Thyroid gland (tissue), 4 donors: ENCODE results near the gene HS3ST2. TPM values are rescaled to one million over a fixed set of nuclear protein-coding genes. Genes with fewer than 3 reads are reported as not detected.

Experiments used
- DNase-seq, 2 donors: peaks; one replicate each; pipeline ENCODE4 v3.0.0-alpha.2; 2019
- H3K27ac ChIP-seq, 3 donors: fragments of 200-600 bp; sonication (generic); 1 replicate in 2 of 3; 2 replicates in 1 of 3; pipeline ENCODE4 v1.5.1; 2016 to 2019; ENCODE audit warnings: mild to moderate bottlenecking in 1 of 3, moderate library complexity in 1 of 3
- H3K27me3 ChIP-seq: fragments of 200-600 bp; sonication (generic); one replicate; pipeline ENCODE4 v1.5.1; 2019
- H3K36me3 ChIP-seq, 2 donors: fragments of 200-600 bp; sonication (generic); one replicate each; pipeline ENCODE4 v1.5.1; 2016 to 2019
- H3K4me1 ChIP-seq, 2 donors: fragments of 200-600 bp; sonication (generic); one replicate each; pipeline ENCODE4 v1.5.1; 2017 to 2019
- H3K4me3 ChIP-seq, 3 donors: fragments of 200-600 bp; sonication (generic); replicated peaks in 1 of 3; 1 replicate in 2 of 3; 2 replicates in 1 of 3; pipeline ENCODE4 v1.5.1; 2016; ENCODE audit warnings: mild to moderate bottlenecking in 1 of 3
- H3K9me3 ChIP-seq: fragments of 200-600 bp; sonication (generic); one replicate; pipeline ENCODE4 v1.5.1; 2017
- CTCF ChIP-seq, 6 experiments: fragments of 200-600 bp in 3 of 6; fragments of 450-650 bp in 3 of 6; sonication (generic) in 3 of 6; IDR thresholded peaks; one replicate each; pipeline ENCODE4 v1.5.1; 2016 to 2019; ENCODE audit warnings: antibody characterized with exemption in 6 of 6, mild to moderate bottlenecking in 2 of 6, inconsistent platforms in 1 of 6, moderate library complexity in 1 of 6
- POLR2A ChIP-seq, 2 donors: fragments of 450-650 bp; IDR thresholded peaks; one replicate each; pipeline ENCODE4 v1.6.1; 2017; ENCODE audit warnings: antibody characterized with exemption in 2 of 2, mild to moderate bottlenecking in 2 of 2, moderate library complexity in 1 of 2
- WGBS, 2 donors: methylation state at CpG; one replicate each; pipeline ENCODE4 v1.1.5; 2017; 5-methylcytosine and 5-hydroxymethylcytosine counted together
- intact Hi-C: fragments of 100-400 bp; cut with DNase I; formaldehyde crosslinking; loops from one replicate; pipeline ENCODE4 v1.15.1; 2023
- total RNA-seq, 4 donors: library from RNA; depleted of rRNA; stranded (reverse); fragments of >200 nt; gene quantifications; one replicate each; pipeline ENCODE4 v1.2.3, GENCODE V29; 2016

HS3ST2 gene
- total RNA-seq, 4 donors from 2014 or later: 0.88 to 7.0 (median 3.7) TPM

GRCh38 chr16:22786284-22786683, 27.7 kb upstream of the HS3ST2 start:
- DNase-seq: no peak
- H3K27me3 ChIP-seq: no peaks in the 10 kb centered on the region
- TF ChIP-seq CTCF (IDR thresholded peaks at IDR 0.05) (no peak), POLR2A (IDR thresholded peaks at IDR 0.05) (no peak)
- 89 to 95% methylated on average over 2 of the region's 2 CpGs for WGBS, 2 donors
- H3K4me1 ChIP-seq: no peaks in the 10 kb centered on the region
- no peak overlapping the region for H3K27ac ChIP-seq
- H3K9me3 ChIP-seq: no peaks in the 10 kb centered on the region
- H3K4me3 ChIP-seq: no peak overlapping the region
- H3K36me3 ChIP-seq: no peaks in the 10 kb centered on the region
- intact Hi-C loops: no loop called here

GRCh38 chr16:22786691-22787090, 27.3 kb upstream of the HS3ST2 start:
- H3K4me3 ChIP-seq: no peak overlapping the region

GRCh38 chr16:22787466-22788192, 26.3 kb upstream of the HS3ST2 start:
- H3K4me3 ChIP-seq: no peak overlapping the region
- WGBS, 2 donors: 61 to 65% methylated on average over 10 of the region's 10 CpGs
- no peak for DNase-seq
- TF ChIP-seq CTCF (IDR thresholded peaks at IDR 0.05) (no peak), POLR2A (IDR thresholded peaks at IDR 0.05) (no peak)
- H3K27me3 ChIP-seq: no peaks in the 10 kb centered on the region
- H3K36me3 ChIP-seq: no peaks in the 10 kb centered on the region
- intact Hi-C loops: no loop called here
- no peak overlapping the region for H3K27ac ChIP-seq
- no peaks in the 10 kb centered on the region for H3K4me1 ChIP-seq
- H3K9me3 ChIP-seq: no peaks in the 10 kb centered on the region

More at GRCh38 chr16:22786691-22787090, 27.3 kb upstream of the HS3ST2 start:
- Histone ChIP-seq H3K9me3 (no peaks in the 10 kb centered on the region), H3K27ac (no peak overlapping the region), H3K27me3 (no peaks in the 10 kb centered on the region), H3K4me1 (no peaks in the 10 kb centered on the region), H3K36me3 (no peaks in the 10 kb centered on the region)
- no peak for DNase-seq
- intact Hi-C loops: no loop called here
- TF ChIP-seq POLR2A (IDR thresholded peaks at IDR 0.05) (no peak), CTCF (IDR thresholded peaks at IDR 0.05) (no peak)
- WGBS, 2 donors: 77 to 92% methylated on average over 4 of the region's 4 CpGs

- H3K4me3 ChIP-seq: no peak overlapping the region
- no peaks in the 10 kb centered on the region for H3K9me3 ChIP-seq
- TF ChIP-seq CTCF (IDR thresholded peaks at IDR 0.05) (no peak), POLR2A (IDR thresholded peaks at IDR 0.05) (no peak)
- no peak overlapping the region for H3K27ac ChIP-seq
- no peaks in the 10 kb centered on the region for H3K36me3 ChIP-seq
- no peaks in the 10 kb centered on the region for H3K4me1 ChIP-seq
- intact Hi-C loops: no loop called here
- WGBS, 2 donors: 65 to 70% methylated on average over 3 of the region's 3 CpGs
- no peak for DNase-seq
- H3K27me3 ChIP-seq: no peaks in the 10 kb centered on the region
These were observed 25.8 kb upstream of the HS3ST2 start for GRCh38 chr16:22788193-22788530.

- no peak overlapping the region for H3K27ac ChIP-seq
- H3K27me3 ChIP-seq: no peaks in the 10 kb centered on the region
- H3K4me3 ChIP-seq: no peak overlapping the region
- DNase-seq: no peak
- H3K9me3 ChIP-seq: no peaks in the 10 kb centered on the region
- H3K36me3 ChIP-seq: no peaks in the 10 kb centered on the region
- H3K4me1 ChIP-seq: no peaks in the 10 kb centered on the region
- intact Hi-C loops: no loop called here
- WGBS, 2 donors: 77 to 85% methylated on average over 9 of the region's 9 CpGs
- no peak for TF ChIP-seq CTCF (IDR thresholded peaks at IDR 0.05)
These were observed 24.5 kb upstream of the HS3ST2 start for GRCh38 chr16:22789281-22789945.
